Activated effector memory CD4-positive, alpha-beta T cell treated with anti-CD3 and anti-CD28 coated beads, Interleukin-2, amount 50 U/mL, for 16 hours (primary cell): Measurements from ENCODE around the gene BTBD2.

Source experiments
- DNase-seq: peaks from one replicate; pipeline ENCODE4 v3.0.0-alpha.2; 2020

Gene BTBD2

GRCh38 chr19:2050349-2050990 lies 35.0 kb upstream of the BTBD2 start:
- DNase-seq, result peak; percentile 75

DNA sequence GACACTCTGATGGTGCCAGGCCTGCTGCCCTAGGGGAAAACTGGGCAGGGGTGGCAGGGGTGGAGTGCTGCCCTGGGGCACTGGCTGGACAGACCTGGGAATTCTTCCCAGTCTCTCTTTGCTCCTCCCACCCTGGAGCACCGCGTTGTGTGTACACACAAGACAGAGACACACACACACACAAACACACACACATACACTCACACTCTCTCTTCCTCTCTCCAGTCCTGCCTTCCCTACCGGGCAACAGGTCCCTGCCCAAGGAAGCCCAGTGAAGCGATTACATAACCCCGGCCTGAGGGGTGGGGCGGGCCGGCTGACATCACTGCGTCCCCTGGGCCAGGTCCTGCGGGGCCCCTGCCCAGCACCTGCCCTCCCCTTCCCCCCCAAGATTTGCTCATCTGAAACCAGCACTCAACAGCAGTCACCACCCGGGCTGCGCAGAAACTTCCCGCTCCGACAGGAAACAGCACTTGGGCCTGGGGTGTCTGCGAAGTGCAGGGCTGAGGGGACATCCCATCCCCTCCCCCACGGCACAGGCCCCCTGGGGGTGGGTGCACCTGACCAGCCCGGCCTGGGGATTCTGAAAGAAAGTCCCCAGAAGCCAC lies 34.3 kb upstream of the BTBD2 start:
- peak; percentile 86 for DNase-seq

DNA sequence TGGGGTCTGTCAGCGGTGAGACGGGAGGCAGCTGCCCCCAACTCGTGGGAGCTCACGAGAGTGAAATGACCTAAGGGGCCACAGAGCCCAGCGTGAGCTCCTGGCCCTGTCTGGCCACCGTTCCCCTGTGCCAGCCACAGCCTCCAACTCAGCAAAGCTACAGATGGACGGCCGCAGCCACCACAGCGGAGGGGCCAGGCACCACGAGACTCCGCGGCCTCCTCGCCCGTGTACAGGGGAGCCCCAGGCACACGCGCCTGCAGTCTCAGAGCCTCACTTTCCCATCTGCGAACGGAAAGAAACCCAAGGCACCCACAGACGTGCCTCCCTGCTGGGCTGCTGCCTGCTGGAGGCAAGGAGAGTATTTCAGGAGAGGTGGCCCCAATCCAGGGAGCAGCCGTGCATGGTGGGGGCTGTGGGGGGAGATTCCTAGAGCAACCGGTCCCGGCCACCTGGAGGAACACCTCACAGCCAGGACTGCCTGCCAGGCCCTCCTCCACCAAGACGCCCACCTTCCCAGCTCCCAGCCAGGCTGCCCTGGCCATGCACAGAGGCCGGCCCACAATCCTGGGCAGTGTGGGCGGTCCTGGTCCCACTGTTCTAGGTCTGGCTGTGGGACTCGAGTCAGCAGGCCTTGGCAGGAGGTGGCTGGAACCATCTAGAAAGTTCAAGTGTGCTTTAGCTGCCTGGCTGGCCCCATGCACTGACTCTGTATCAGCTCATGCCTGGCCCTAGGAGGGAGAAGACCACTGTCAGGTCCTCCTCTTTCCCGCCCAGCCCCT lies 33.6 kb upstream of the BTBD2 start:
- peak; percentile 66 for DNase-seq

DNA sequence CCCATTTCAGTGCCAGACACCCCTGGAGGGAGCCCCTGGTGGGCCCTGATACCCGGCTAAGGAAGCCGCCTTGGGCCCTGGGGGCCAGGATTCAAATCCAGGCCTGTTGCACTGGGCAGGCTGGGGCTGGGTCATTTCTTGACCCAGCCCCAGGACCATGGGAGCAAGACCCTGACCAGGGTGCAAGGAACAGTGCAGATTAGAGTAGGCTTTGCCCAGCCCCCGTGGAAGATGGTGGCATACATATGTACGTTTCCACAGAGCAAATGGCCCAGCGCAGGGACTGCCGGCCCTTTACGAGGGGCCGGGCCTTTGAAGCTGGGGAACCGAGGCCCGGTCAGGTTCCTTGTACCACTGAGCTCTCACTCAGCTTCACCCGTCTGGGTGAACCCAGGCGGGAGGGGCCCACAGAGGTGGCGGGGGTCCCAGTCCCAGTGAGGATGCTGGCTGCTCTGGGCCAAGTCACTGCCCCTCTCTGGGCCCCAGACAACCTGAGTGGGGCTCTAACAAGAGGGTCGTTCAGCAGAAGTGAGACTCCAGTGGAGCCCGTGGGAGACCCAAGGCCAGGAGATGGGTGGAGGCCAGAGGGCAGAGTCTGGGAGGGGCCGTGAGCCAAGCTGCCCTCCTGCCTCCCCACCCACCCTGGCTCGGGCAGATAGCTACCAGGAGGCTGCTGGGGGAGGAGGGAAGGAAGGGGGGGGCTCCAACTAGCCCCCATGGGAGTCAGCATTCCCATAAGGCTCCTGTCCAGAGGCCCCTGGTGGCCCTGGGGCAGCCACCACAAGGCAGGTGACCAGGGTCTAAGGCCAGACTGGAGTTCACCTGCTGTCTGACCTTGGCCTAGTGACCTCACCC lies 32.8 kb upstream of the BTBD2 start:
- no peak for DNase-seq

DNA sequence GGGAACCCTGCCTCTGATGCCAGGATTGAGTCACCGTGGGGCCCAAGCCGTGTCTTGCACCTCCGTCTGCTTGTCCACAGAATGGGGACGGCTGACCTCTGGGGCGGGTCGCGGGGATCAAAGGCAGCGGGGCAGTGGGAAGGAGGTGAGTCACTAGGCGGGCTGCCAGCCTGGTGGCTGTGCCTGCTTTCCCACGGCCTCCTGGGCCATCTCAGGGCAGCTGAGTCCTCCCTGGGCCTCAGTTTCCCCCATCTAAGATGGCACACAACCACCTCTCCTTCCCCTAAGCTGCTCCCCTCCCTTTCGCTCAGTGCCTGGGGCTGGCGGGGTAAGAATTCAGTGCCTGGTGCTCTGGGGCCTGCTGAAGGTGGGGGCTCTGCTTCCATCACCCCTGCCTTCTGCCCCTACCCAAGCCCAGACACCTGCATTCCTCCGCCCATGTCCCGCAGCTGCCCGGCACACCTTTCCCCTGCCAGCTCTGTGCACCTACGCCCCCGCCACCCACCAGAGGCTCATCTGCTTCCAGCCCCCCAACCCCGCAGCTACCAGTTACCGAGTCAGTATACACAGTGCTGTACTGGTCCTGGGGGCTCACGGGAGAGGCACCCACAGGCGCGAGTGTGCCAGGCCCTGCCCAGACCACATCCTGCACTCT lies 32.1 kb upstream of the BTBD2 start:
- DNase-seq, result peak; percentile 77

DNA sequence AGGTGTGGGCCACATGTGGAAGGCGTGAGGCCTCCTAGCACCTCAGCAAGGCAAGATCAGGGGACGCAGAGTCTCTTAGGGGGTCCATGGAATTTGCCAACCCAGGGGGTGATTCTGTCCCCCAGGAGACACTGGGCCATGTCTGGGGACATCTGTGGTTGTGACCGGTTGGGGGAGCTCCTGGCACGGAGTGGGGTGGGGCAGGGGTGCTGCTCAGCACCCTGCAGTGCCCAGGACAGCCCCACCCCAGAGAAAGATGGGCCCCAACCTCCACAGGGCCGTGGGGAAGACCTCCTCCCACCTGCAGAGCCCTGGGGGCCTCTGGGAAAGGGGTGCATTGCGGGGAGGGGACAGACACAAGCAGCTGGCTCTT lies 31.5 kb upstream of the BTBD2 start:
- no peak for DNase-seq

DNA sequence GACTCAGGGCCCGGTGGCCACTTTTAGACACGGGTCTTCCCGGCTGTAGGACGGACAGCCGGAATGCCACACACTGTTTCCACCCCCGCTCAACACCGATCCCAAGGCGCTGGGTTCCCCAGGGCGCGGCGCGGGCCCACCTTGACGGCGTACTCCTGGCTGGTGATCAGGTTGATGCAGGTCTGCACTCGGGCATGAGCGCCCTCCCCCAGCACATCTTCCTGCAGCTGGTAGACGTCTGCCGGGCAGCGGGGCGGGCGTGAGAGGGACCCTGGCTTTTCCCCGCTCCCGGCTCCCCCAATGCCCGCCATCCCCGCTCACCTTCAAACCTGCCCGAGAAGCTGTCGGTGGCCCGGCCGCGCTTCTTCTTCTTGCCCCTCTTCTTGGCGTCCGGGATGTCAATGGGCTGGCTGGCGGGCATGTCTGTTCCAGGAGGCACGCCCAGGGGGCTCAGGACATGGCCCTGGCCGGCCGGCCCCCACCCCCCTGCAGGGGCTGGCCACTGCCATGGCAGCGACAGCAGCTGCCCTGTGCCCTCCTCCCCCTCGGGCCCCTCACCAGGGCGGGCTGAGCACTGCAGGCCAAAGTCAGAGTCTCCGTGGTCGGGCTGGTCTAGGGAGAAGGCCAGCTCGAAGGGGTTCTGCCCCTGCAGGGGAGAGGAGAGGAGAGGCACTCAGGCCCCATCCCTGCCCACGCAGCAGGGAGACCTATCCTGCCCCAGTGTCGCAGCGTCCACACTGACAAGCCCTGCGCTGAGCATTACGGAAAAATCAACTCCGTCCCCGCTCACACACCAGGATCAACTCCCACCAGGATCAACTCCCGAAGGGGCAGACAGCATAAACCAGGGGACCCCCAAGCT lies 30.8 kb upstream of the BTBD2 start:
- no peak for DNase-seq

- no peak for DNase-seq
Observed at GRCh38 chr19:2045501-2046045, 30.1 kb upstream of the BTBD2 start.

- DNase-seq, result no peak
Observed at GRCh38 chr19:2044709-2045500, 29.4 kb upstream of the BTBD2 start.

DNA sequence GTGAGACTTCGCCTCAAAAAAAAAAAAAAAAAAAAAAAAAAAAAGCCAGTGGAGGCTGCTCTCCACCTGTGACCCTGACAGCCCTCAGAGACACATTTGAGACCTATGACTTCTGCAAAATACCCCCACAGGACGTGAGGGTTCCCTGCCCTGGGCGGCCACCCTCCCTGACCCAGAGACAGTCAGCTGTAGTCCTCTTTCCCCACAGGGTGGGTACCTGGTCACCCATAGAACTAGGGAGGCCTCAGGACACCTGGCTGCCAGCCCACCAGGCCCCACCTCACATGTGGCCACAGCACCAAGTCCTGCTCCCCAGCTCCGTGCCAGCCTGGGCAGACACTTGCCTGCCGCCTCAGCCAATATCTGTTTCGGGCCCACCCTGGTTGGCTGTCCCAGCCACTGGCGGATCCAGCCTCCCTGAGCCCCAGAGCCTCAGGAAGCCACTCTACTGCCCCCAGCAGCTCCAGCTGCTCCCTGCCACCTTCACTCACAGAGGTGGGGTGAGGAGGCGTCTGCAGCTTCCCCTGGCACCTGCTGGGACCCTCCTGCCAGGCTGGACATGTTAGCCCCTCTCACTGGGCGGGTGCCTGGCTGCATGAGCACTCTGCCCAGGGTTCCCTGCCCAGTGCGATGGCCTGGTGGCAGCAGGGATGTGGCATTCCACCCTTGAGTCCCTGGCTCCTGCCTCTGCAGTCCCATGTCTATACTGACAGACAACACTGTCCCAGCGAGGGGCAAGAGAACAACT lies 28.6 kb upstream of the BTBD2 start:
- DNase-seq, result no peak

GRCh38 chr19:2043251-2043641 lies 27.7 kb upstream of the BTBD2 start:
- no peak for DNase-seq

- DNase-seq, result peak; percentile 71
Observed at GRCh38 chr19:2042485-2043250, 27.2 kb upstream of the BTBD2 start.

- peak; percentile 100 for DNase-seq
Observed at GRCh38 chr19:2041683-2042484, 26.4 kb upstream of the BTBD2 start.

- no peak for DNase-seq
Observed at GRCh38 chr19:2041433-2041682, 25.8 kb upstream of the BTBD2 start.

DNA sequence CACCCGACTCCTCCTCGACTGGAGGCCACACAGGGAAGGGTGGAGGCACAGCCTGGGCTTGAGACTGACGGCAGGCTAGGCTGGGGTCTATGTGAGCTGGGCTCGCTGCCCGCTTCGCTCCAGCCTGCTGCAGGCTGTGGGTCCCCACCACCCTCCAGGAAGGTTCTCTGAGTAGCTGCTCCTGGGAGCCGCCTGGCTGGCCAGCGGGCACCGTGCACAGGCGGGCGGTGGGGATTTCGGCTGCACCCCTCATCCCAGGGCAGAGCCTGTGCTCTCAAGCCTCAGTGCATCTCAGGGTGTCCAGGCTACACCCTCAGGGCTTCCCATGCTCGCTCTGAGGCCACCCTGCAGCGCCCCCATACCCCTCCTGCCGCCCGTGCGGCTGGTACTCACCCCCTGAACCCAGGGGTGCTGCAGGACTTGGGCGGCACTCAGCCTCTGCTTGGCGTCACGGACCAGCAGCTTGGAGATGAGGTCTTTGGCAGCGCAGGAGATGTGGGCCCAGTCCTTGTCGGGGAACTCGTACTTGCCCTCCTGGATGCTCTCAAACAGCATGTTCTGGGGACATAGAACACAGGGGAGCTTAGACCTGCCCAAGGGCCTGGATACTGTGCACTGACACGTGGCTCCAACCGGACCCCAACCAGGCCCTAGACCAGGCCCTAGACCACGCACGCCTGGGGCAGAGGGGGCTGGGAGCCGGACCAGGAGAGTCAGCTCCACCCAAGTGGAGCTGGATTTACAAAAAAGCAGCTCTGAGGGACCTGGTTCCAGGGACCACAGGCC lies 25.3 kb upstream of the BTBD2 start:
- no peak for DNase-seq

DNA sequence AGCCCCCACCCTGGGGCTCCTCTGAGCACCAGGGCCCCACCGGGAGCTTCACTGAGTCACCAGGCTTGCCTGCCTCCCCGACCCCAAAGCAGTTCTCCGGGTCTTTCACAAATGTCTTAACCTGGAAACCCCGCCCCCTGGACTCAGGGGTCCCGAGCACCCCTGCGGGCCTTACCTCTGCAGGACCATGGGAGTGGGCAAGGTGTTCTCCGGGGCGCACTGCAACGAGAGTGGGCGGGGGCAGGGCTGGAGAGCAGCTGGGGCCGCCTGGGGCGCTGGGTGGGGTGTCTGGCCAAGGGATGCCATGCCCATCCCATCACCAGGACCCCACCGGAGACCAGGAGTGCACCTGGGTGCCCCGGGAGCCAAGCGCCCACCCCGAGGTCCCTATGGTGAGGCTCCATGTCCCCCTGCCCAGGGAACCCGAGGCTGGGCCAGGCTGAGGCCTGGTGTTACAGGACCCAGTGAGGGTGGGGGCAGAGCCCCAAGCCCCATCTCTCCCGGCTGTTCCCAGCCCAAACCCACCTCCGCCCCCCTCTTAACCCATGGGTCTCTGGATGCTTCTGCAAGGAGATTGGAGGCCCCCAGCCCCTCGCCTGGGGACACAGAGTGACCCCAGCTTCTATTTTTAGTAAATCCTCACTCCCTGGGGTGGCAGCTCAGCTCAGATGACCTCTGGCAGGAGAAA lies 24.6 kb upstream of the BTBD2 start:
- no peak for DNase-seq
